HG02970 (cell line): ENCODE measurements around the gene SMAP2.

Experiments
- ATAC-seq: cut with Tn5 transposase; IDR thresholded peaks from one replicate; pipeline ENCODE4 v1.9.1; 2021; ENCODE audit warnings: mild to moderate bottlenecking, moderate library complexity, moderate number of reproducible peaks; ENCODE audit not compliant: unreplicated experiment, low FRiP score

The SMAP2 gene

GRCh38 chr1:40413527-40414252 lies 40.2 kb downstream of the SMAP2 start:
- ATAC-seq = no peak

- ATAC-seq = no peak
Measured at GRCh38 chr1:40414331-40414730, 40.8 kb downstream of the SMAP2 start.

- ATAC-seq = no peak
Measured at GRCh38 chr1:40416709-40417108, 43.2 kb downstream of the SMAP2 start.

- ATAC-seq = no peak
Measured at GRCh38 chr1:40421431-40422384, 48.2 kb downstream of the SMAP2 start.

GRCh38 chr1:40422630-40423263 lies 49.2 kb downstream of the SMAP2 start:
- no peak for ATAC-seq

- no peak for ATAC-seq
Measured at GRCh38 chr1:40423264-40423642, 49.7 kb downstream of the SMAP2 start.

- no peak for ATAC-seq
Measured at GRCh38 chr1:40423951-40424618, 50.6 kb downstream of the SMAP2 start.

GRCh38 chr1:40425198-40425597 lies 51.7 kb downstream of the SMAP2 start:
- ATAC-seq = no peak

- ATAC-seq = no peak
Measured at GRCh38 chr1:40431385-40431784, 57.9 kb downstream of the SMAP2 start.

GRCh38 chr1:40432644-40433390 lies 59.3 kb downstream of the SMAP2 start:
- ATAC-seq = no peak

GRCh38 chr1:40435471-40435870 lies 61.9 kb downstream of the SMAP2 start:
- no peak for ATAC-seq

GRCh38 chr1:40435876-40436275 lies 62.3 kb downstream of the SMAP2 start:
- ATAC-seq = no peak

GRCh38 chr1:40438391-40439015 lies 65.0 kb downstream of the SMAP2 start:
- ATAC-seq = no peak

- ATAC-seq = no peak
Measured at GRCh38 chr1:40439247-40439646, 65.7 kb downstream of the SMAP2 start.

- ATAC-seq = peak; percentile 86
Measured at GRCh38 chr1:40449684-40450494, 76.4 kb downstream of the SMAP2 start, which contains the start of gene ZFP69B. TSS of gene ZFP69B (plus strand) at chr1:40450476. CDS start at chr1:40450962, 486 bp downstream.

- peak; percentile 29 for ATAC-seq
Measured at GRCh38 chr1:40450495-40451237, 77.1 kb downstream of the SMAP2 start.

GRCh38 chr1:40451238-40451585 lies 77.7 kb downstream of the SMAP2 start:
- ATAC-seq = no peak

- no peak for ATAC-seq
Measured at GRCh38 chr1:40454873-40455272, 81.3 kb downstream of the SMAP2 start.
